HG03045 (cell line): ENCODE data around the gene SKP2.
"Not testable (repeated sequence)": the region's sequence is repeated elsewhere in the genome, so short reads cannot be mapped to it uniquely, and the experiment has no call there.

ENCODE experiments used
- ATAC-seq: cut with Tn5 transposase; IDR thresholded peaks from one replicate; pipeline ENCODE4 v1.9.1; 2021; ENCODE audit warnings: mild to moderate bottlenecking, moderate library complexity; ENCODE audit not compliant: unreplicated experiment

The SKP2 gene

DNA sequence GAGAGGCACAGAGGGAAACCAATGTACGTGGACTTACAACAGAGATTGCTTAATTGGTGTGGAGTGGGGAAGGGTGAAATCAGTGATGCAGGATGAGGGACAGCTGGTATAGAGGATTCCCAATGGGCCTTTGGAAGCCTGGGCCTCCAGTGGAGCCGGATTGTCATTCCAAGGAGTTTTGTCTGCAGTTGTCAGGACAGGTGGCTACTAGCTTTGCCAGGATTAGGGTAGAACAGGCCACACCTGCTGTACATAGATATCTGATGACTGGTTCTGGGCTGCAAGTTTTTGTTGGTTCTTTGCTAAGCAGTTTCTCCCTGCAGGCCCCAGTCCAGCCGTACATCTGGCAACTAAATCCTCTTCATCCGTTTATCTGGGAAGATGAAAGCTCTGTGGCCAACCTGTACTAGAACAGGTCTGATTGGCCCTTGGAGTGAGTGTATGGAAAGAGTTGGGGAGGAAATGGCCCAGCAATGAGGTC, 4.2 kb downstream of the SKP2 start:
- ATAC-seq = no peak

- no peak for ATAC-seq
These were observed 4.7 kb downstream of the SKP2 start for GRCh38 chr5:36156619-36157018.

GRCh38 chr5:36158144-36158543, 6.2 kb downstream of the SKP2 start:
- no peak for ATAC-seq

DNA sequence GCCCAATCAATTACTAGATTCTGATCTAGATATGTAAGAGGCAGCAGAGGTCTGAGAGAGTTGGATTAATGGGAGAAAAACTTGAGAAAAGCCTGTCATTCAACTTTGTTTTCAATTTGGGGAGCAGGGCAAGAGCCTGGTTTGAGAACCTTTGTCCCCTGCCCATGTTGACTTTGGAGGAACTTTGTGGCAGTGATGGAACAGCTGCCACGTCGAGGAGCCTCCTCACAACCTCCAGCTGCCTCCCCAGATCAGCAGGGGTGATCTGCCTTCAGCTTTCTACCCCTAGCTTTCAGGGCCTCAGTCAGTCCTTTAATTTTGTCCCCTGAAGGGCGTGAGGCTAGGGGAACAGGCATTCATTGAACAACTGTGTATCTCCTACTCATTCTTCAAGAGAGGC, 8.7 kb downstream of the SKP2 start:
- no peak for ATAC-seq

DNA sequence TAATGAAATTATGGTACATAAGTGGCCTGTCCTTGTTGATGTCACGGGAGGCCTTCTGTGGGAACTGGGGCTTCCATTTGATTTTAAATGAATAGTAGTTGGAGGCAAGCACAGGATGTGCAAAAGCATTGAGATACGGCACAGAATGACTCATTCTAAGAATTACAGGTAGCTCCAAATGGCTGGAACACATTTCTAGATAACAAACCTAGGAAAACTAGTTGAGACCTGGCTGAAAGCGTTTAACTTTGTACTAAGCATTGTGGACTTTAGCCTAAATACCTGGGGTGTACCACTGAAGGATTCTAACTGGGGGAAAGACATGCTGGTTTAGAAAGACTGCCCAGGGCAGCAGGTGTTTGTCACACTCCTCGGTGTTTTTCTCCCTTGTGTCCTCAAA, 9.4 kb downstream of the SKP2 start:
- ATAC-seq = no peak

DNA sequence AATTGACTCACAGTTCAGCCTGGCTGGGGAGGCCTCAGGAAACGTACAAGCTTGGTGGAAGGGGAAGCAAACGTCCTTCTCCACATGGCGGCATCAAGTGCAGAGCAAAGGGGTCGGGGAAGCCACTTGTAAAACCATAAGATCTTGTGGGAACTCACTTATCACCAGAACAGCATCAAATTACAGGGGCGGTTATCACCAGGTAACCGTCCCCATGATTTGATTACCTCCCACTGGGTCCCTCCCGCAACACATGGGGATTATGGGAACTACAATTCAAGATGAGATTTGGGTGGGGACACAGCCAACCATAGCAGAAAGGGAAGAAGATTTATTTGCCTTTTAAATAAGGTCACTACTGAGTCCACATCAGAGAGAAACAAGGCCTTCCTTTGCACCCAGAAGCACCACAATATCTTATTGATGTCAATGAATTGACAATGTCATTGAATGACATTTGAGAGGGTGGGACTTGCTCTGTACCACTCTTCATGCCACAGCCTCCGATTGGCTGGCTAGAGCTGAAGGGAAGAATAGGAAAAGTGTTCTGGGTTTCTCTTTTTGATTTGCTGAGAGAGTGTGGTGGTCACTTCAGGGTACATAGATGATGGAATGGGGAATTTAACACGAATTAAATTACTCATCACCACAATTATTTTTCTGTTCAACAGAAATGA, 11.0 kb downstream of the SKP2 start:
- ATAC-seq = no peak

DNA sequence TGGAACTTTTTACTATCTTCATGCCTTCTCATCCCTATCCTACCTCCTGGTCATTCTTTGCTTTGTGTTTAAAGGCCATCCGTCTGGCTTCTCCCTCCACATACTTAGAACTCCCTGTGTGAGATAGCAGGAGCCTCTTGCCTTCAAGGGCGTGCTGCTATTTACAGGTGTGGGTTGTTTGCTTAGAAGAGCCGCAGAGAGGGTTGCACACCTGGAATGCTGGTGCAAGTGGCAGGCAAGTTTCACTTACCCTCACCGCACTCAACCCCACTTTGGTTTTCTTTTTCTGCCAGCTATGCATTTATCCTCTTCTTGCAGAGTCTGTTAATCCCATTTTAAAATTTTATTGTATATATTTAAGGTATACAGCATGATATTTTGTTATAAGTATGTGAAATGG, 12.6 kb downstream of the SKP2 start:
- no peak for ATAC-seq

DNA sequence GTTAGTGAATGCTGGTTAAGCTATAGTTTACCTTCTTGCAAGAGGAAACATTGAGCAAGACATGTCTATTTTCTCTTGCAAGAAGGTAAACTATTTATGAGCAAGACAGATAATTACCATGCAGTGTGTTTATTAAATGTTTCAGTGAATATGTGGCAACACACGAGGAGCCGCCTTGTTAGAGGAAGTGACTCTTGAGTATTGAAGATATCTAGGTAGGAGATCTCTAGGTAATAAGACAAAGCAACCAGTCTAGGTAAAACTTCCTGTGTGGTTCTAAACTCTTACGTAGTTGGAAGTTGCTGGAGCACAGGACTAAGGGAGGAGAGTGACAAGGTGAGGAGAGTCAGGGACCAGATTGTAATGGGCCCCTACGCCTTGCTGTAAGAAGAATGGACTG, 16.8 kb downstream of the SKP2 start:
- ATAC-seq = no peak

DNA sequence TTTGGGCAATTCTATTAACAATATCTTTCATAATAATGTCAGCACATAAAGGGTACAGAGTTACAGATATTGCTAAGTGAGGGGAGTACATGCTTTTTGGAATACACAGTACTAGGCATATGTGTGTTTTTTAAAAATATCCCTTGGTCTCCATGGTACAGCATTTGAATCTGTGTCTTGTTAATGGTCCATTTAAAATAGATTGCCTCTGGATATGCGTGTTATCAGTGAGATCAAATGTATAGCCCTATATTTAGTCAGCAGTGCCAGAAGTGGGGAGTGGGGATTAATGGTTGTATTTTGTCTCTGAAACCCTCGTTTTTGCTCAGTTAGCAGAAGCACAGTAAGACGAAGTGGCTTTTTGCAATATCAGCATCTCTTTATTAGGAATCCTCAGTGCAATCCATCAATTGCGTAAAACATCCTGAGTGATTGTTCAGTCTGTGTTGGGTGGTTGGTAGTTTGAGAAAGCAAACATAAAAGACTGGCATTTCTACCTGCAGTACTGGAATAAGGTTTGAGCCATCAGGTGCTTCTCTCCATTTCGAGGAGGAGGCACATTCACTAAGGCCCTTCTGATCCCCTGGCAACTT, 19.0 kb downstream of the SKP2 start:
- ATAC-seq = no peak

GRCh38 chr5:36172599-36172998, 20.7 kb downstream of the SKP2 start:
- no peak for ATAC-seq

DNA sequence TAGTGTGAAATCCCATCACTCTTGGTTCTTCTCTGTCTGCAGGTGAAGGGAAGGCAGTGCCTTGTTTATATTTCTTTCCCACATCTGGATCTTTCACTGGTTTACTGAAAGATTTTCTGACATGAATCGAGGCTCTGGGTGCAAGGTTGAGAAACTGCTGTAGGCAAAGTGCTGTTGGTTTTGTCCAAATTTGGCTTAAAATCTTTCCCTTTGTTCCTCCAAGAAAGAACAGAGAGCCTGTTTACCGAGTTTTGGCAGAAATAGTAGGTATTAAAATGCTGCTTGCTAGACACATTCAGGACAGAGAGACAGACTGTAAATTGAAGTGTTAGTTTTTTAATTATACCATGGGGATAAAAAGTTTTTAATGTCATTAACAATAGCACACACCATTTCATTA, 21.5 kb downstream of the SKP2 start:
- no peak for ATAC-seq

- no peak for ATAC-seq
These were observed 22.2 kb downstream of the SKP2 start for GRCh38 chr5:36174119-36174518.

DNA sequence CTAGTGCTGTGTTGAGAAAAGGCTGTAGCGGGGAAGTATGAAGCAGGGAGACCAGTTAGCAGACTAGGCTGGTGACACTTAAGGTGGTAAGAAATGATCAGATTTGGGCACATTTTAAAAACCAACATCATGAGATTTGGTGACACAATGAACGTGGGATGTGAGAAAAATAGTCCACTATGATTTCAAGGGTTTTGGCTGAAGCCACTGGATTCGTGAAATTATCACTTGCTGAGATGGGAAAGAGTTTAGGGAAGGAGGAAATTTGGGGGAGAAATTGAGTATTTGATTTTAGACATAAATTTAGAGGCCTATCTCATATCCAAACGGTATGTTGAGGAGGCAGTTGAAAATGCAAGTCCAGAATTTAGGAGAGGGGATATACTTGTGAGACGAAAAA, 23.1 kb downstream of the SKP2 start:
- no peak for ATAC-seq

DNA sequence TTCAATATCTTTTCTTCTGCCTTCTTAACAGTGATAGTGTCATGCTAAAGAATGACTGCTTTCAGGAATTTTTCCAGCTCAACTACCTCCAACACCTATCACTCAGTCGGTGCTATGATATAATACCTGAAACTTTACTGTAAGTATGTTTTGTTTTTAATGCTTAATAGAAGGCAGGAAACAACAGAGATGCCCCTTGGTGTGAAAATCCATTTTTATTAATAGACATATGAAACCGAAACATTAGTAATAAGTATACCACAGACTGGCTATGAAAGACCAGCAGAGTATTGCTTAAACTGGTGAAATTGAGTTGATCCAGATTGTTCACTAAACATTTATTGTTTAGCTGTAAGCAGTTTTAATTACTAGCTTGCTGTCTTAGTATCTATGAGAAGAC, 25.2 kb downstream of the SKP2 start:
- peak; percentile 93 for ATAC-seq

DNA sequence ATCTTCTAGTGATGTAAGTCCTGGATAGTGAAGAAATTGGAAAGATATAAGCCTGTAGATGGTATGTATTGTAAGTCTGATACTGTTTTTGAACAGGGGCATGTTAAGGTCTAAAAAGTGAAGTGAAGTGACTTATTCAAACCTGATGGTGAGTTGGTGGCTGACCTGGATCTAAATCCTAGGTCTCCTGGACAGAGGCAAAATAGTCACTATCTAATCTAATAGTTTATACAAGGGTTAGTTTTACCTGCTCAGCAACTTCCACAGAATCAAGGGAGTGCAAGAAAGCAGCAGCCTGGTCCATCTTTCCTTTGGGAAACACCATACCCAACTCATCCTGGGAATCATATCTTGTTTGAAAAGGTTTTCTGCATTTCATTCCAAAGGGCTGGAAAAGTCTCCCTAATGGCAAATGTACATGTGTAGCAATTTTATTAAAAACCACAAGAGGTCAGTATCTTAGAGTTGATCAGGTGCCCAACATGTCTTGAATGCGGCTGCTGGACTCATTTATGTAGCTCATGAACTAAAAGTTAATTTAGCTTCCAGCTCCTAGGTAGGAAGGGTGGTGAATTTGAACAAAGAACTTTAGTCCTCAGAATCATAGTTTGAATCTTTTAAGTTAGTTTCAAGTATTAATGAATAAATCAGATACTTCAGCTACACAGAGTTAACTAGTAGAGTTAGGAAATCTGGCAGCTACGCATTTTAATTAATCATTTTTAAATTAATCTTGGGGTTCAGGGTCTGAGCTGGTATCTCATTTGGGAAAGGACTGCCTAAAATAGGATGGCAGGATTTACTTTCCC, 26.0 kb downstream of the SKP2 start:
- no peak for ATAC-seq

DNA sequence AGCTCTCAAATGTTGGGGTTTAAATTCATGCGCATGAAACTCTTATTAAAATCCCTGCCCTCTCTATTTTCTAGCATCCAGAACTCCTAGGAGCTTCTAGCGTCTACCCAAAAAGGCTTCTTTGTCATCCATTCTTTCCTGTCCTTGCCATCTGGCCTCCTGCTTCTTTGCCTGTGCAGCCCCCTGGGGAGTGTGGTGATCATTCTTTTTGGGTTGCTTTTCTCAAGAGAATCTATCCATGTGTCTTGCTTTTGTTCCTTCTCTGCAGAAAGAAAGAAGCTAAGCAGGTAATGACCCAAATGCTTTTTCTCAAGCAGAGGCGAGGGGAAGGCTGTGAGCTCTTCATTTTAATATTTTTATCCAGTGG, 26.6 kb downstream of the SKP2 start:
- ATAC-seq = no peak

DNA sequence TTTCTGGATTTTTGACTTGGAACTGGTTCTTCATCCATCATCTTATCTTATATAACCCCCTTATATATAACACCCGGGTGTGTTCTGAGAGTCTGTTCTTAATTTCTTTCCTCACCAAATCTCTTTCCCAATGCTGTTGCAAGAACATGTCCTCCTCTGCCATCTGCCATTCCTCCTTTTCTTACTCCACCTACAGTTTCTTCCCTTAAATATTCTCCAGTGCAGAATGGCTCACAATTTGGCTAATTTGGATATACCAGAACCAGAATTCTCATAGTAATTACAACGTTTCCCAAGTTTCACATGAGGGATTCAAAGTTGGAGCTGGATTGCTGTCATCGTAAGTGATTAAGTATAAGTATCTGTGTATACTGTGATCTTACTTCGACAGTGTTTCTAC, 28.0 kb downstream of the SKP2 start:
- no peak for ATAC-seq

GRCh38 chr5:36180556-36181350, 28.8 kb downstream of the SKP2 start:
- ATAC-seq = no peak

DNA sequence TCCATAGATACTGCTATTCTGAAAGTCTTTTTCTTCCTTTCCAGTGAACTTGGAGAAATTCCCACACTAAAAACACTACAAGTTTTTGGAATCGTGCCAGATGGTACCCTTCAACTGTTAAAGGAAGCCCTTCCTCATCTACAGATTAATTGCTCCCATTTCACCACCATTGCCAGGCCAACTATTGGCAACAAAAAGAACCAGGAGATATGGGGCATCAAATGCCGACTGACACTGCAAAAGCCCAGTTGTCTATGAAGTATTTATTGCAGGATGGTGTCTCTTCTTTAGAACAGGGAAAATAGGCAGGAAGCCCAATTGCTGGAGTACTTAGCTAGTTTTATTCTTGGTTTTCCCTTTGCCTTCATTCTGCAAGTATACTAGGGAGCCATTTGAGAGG, 29.9 kb downstream of the SKP2 start:
- ATAC-seq = no peak

- ATAC-seq = not testable (repeated sequence)
These were observed 32.5 kb downstream of the SKP2 start for GRCh38 chr5:36184408-36184807.

DNA sequence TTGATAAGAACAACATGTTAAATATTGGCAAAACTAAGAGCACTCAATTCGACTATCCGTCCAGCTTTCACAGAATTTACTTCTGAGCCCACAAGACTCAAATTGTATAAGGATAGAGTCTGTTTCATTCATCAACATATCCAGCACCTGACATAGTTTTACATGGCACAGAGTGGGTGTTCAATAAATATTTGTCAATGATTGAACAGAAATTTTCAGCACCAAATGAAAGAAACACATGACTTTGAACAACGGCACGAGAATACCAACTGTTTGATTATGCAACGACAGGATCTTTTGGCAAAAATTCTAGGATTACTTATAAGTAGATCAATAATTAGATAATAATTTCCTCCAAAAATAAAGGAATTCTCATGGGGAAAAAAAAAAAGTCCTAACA, 41.8 kb downstream of the SKP2 start:
- ATAC-seq = no peak
